MM.1S (cell line): Measurements from ENCODE around the gene ASCL1.

Experiments
- CTCF ChIP-seq: fragments of 300-600 bp; sonication (generic); IDR thresholded peaks from 2 replicates; pipeline ENCODE4 v1.5.1; 2016; ENCODE audit warnings: antibody characterized with exemption, low read length, mixed read lengths
- EZH2phosphoT487 ChIP-seq: fragments of 300-600 bp; sonication (generic); IDR thresholded peaks from 2 replicates; pipeline ENCODE4 v1.6.1; 2018; ENCODE audit warnings: antibody characterized with exemption, low read length

GRCh38 chr12:102955926-102956737 is 1.3 kb upstream of the ASCL1 start:
- TF ChIP-seq CTCF (no peak), EZH2phosphoT487 (no peak)
